NCI-H2171 (cell line): Measurements from ENCODE around the gene CATSPER4.
"Not testable (repeated sequence)": the region's sequence is repeated elsewhere in the genome, so short reads cannot be mapped to it uniquely, and the experiment has no call there.

Experiments
- DNase-seq: peaks from one replicate; lab custom pipeline; 2025; lab: John Stamatoyannopoulos, UW

The CATSPER4 gene

GRCh38 chr1:26195805-26196204 lies 5.4 kb downstream of the CATSPER4 start:
- DNase-seq, result no peak

- no peak for DNase-seq
Measured at GRCh38 chr1:26197301-26197700, 6.9 kb downstream of the CATSPER4 start.

GRCh38 chr1:26197813-26198212 lies 7.4 kb downstream of the CATSPER4 start:
- no peak for DNase-seq

- no peak for DNase-seq
Measured at GRCh38 chr1:26200413-26200812, 10.0 kb downstream of the CATSPER4 start.

GRCh38 chr1:26203642-26204318 lies 13.4 kb downstream of the CATSPER4 start:
- no peak for DNase-seq

GRCh38 chr1:26210147-26210870 lies 19.9 kb downstream of the CATSPER4 start:
- DNase-seq, result peak; percentile 34

- no peak for DNase-seq
Measured at GRCh38 chr1:26212726-26213125, 22.3 kb downstream of the CATSPER4 start.

- no peak for DNase-seq
Measured at GRCh38 chr1:26213335-26213905, 23.0 kb downstream of the CATSPER4 start.

GRCh38 chr1:26215246-26215645 lies 24.8 kb downstream of the CATSPER4 start:
- no peak for DNase-seq

- no peak for DNase-seq
Measured at GRCh38 chr1:26218906-26219494, 28.6 kb downstream of the CATSPER4 start.

- DNase-seq, result peak; percentile 46
Measured at GRCh38 chr1:26220199-26220912, 30.0 kb downstream of the CATSPER4 start.

GRCh38 chr1:26221094-26221493 lies 30.7 kb downstream of the CATSPER4 start:
- DNase-seq, result no peak

GRCh38 chr1:26224606-26225005 lies 34.2 kb downstream of the CATSPER4 start:
- no peak for DNase-seq

- no peak for DNase-seq
Measured at GRCh38 chr1:26225033-26225831, 34.8 kb downstream of the CATSPER4 start.

- not testable (repeated sequence) for DNase-seq
Measured at GRCh38 chr1:26230682-26231081, 40.3 kb downstream of the CATSPER4 start.

- peak; percentile 96 for DNase-seq
Measured at GRCh38 chr1:26233903-26234643, 43.7 kb downstream of the CATSPER4 start, which contains the start of gene CEP85. CEP85 (plus strand) TSS chr1:26234200; CDS start chr1:26239784, 5,584 bp downstream.

GRCh38 chr1:26234644-26235370 lies 44.4 kb downstream of the CATSPER4 start:
- no peak for DNase-seq

GRCh38 chr1:26237230-26237966 lies 47.0 kb downstream of the CATSPER4 start:
- no peak for DNase-seq

- no peak for DNase-seq
Measured at GRCh38 chr1:26239936-26240335, 49.5 kb downstream of the CATSPER4 start.
